Effector memory CD8-positive, alpha-beta T cell (primary cell): ENCODE measurements around the gene DARS1.
A peak's percentile ranks its signal among the peaks of the same experiment; 100 is the strongest.

Source experiments
- ATAC-seq: fragments of 150-1000 bp; cut with Tn5 transposase; replicated peaks from 2 replicates; pipeline ENCODE4 v1.10.0; 2021; ENCODE audit warnings: mild to moderate bottlenecking, moderate library complexity
- DNase-seq, 3 experiments: peaks; one replicate each; pipeline ENCODE4 v3.0.0; 2021
- H3K27ac Mint-ChIP-seq, 2 donors: one replicate each; pipeline ENCODE4 v1.8.0; 2022; ENCODE audit warnings: mild to moderate bottlenecking in 2 of 2, mixed read lengths in 2 of 2, moderate library complexity in 2 of 2
- H3K27me3 Mint-ChIP-seq, 2 donors: one replicate each; pipeline ENCODE4 v1.8.0; 2022; ENCODE audit warnings: mixed read lengths in 2 of 2
- H3K36me3 Mint-ChIP-seq: one replicate; pipeline ENCODE4 v1.8.0; 2022; ENCODE audit warnings: mild to moderate bottlenecking, moderate library complexity, mixed read lengths; ENCODE audit not compliant: insufficient read depth
- H3K4me1 Mint-ChIP-seq, 2 donors: one replicate each; pipeline ENCODE4 v1.8.0; 2022; ENCODE audit warnings: low read depth in 2 of 2, mixed read lengths in 2 of 2
- H3K4me3 Mint-ChIP-seq, 2 donors: one replicate each; pipeline ENCODE4 v1.8.0; 2022; ENCODE audit warnings: mild to moderate bottlenecking in 2 of 2, mixed read lengths in 2 of 2, moderate library complexity in 2 of 2
- H3K9me3 Mint-ChIP-seq, 2 donors: one replicate each; pipeline ENCODE4 v1.8.0; 2022; ENCODE audit warnings: mixed read lengths in 2 of 2

DARS1 gene

DNA sequence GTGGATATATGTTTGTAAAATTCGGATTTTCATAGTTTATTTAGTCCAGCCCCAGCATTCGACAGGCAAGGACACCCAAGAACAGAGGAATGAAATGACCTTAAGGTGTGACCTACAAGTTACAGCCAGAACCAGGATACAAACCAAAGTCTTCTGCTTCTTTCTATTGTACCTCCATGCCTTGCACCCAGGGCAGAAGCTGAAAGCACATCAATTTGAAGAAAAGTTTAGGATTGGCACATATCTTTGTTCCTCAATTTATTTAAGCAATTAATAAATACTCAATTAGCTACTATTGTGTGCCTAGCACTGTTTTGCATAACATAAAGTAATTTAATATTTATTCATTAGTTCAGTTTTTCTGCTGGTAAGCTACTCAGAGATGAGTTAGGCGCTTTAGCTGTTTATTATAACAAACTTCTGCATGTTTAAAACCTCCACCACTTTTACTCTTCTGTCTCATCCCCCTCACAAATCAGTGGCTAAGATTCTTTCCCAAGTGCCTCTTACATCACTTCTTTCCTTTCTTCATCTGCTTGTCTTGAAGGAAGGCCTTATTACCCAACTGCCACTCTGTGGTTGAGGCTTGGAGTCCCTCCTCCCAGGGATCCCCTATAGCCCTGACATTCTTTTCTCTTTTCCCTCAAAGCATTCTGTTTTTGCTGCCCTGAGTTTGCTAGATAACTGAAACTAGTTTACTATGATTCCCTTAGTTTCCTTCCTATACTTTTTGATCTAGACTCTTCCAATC, 37.1 kb upstream of the DARS1 start:
- DNase-seq (no peak), ATAC-seq (no peak)
- Mint-ChIP-seq H3K9me3 (no peaks in the 10 kb centered on the region), H3K27me3 (peaks cover 0 to 8% of the 10 kb centered on the region in 2 donors), H3K27ac (no peak overlapping the region), H3K4me3 (no peak overlapping the region), H3K36me3 (no peaks in the 10 kb centered on the region), H3K4me1 (peaks cover 0 to 7% of the 10 kb centered on the region in 2 donors)

DNA sequence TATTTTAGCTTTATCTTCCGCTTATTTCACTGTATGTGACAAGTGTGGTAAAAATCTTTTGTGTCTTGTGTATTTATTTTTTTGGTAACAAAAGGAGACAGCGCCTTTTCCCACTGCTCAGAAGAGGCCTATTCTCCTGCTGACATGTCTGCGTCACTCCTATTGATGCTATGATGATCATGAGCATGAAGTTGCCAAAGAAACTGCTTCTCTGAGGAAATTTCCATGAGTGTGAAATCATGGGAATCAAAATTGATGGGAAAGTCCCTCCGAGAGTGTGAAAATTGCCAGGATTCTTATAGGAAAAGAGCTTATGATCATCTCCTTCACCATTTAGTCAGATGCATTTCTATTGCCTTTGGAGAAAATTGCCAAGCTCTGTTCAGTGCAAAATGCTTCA, 36.5 kb upstream of the DARS1 start:
- Mint-ChIP-seq H3K4me3 (no peak overlapping the region), H3K27ac (no peak overlapping the region), H3K36me3 (no peaks in the 10 kb centered on the region), H3K4me1 (peaks cover 0 to 7% of the 10 kb centered on the region in 2 donors), H3K27me3 (peaks cover 0 to 8% of the 10 kb centered on the region in 2 donors), H3K9me3 (no peaks in the 10 kb centered on the region)
- no peak for ATAC-seq
- no peak for DNase-seq

DNA sequence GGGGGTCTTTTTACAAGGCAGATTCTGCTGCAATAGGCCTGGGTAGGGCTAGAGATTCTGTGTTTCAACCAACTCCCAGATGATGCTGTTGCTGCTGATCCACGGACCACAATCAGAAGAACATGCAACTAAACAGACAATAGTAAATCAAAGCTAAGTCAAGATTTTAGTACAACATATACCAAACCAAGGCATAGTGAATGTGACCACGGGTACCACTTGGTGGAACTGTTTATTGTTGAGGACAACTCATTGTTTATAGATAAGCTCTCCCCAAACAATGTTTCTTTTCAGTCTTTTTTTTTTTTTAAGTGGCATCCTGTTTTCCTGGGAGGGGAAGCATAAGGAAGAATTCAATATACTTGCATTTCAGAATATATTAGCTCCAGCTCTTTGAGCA, 36.0 kb upstream of the DARS1 start:
- Mint-ChIP-seq H3K27ac (no peak overlapping the region), H3K36me3 (no peaks in the 10 kb centered on the region), H3K27me3 (peaks cover 0 to 8% of the 10 kb centered on the region in 2 donors), H3K4me3 (no peak overlapping the region), H3K9me3 (no peaks in the 10 kb centered on the region), H3K4me1 (peaks cover under 1 to 7% of the 10 kb centered on the region in 2 donors)
- ATAC-seq = no peak
- no peak for DNase-seq

DNA sequence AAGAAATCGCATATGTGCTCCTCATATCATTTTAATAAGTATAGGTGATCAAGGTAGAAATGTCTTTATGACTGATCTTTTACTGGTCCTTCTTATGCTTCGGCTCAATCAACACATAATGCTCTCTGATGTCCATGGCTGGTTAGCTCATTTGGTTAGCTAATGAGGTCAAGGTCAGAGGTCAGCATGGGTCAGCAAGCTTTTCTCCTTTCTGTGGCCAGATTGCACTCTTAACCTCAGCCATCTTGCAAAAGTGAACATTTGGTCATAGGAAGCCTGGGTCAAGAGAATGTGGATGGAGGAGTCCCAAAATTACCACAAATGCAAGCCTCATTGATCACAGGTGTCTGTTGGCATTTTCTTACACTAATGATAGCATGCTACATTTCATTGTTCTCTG, 35.4 kb upstream of the DARS1 start:
- peaks cover 7 to 10% of the 10 kb centered on the region in 2 donors for H3K4me1 Mint-ChIP-seq
- H3K27me3 Mint-ChIP-seq = peaks cover 0 to 8% of the 10 kb centered on the region in 2 donors
- ATAC-seq (no peak), DNase-seq (no peak)
- H3K4me3 Mint-ChIP-seq = no peak overlapping the region
- H3K36me3 Mint-ChIP-seq = no peaks in the 10 kb centered on the region
- no peak overlapping the region for H3K27ac Mint-ChIP-seq
- H3K9me3 Mint-ChIP-seq = no peaks in the 10 kb centered on the region

DNA sequence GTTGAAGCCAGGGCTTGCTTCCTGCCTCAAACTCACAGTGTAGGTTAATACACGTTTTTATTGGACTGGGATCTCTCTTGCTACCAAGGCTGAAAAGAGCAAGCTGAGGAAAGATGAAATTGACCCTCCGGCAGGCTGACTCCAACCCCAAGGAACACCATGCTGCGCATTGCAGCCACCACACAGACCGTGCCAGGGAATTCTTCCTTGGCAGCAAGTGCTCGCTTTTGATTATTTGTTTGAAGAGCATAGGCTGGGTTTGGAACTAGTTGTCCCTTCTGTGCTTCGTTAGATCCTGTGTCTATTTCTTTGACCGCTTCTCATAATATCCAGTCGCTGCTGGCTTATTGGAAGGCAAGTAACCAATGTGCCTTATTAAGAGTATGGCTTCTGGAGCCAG, 34.4 kb upstream of the DARS1 start:
- no peak overlapping the region for H3K27ac Mint-ChIP-seq
- no peak for DNase-seq
- H3K27me3 Mint-ChIP-seq = peaks cover 0 to 1% of the 10 kb centered on the region in 2 donors
- no peaks in the 10 kb centered on the region for H3K9me3 Mint-ChIP-seq
- H3K4me1 Mint-ChIP-seq = peaks cover 10 to 15% of the 10 kb centered on the region in 2 donors
- no peak for ATAC-seq
- H3K36me3 Mint-ChIP-seq = no peaks in the 10 kb centered on the region
- no peak overlapping the region for H3K4me3 Mint-ChIP-seq

DNA sequence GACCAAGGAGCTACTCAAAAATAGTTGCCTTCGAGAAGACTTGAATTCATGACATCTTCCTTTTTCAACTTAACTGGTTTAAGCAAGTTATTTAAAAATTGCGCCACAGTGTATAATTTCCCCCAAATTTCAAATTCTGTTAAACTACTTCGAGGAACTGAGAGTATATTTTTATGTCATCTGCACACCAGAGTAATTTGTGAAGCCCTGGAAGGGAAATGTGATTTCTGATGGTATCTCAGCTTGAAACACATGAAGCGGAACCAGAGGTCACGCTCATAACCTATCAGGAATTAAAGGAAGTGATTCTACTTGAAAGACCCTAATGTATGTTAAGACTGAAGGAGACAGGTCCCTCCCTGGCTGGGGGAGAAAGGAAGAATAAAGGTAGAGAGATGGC, 33.9 kb upstream of the DARS1 start:
- Mint-ChIP-seq H3K9me3 (no peaks in the 10 kb centered on the region), H3K4me3 (no peak overlapping the region), H3K27me3 (no peaks in the 10 kb centered on the region), H3K27ac (no peak overlapping the region), H3K4me1 (peaks cover 12 to 18% of the 10 kb centered on the region in 2 donors), H3K36me3 (no peaks in the 10 kb centered on the region)
- DNase-seq = no peak
- no peak for ATAC-seq

DNA sequence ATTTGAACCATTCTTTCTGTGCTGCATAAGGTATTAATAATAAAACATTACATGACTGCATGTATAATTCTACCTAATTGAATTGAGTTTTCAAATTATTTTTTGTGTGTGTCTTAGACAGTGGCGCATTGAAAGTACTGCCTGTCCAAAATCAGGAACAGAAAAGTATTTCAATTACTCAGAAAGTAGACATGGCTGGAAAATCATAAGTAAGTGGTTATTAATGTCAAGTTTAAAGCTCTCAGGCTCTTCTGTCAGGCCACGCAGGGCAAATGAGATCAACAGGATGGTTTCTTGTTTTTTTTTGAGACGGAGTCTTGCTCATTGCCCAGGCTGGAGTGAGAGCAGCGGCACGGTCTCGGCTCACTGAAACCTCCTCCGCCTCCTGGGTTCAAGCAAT, 32.4 kb upstream of the DARS1 start:
- no peaks in the 10 kb centered on the region for H3K27me3 Mint-ChIP-seq
- ATAC-seq (no peak), DNase-seq (no peak)
- no peak overlapping the region for H3K4me3 Mint-ChIP-seq
- H3K27ac Mint-ChIP-seq = no peak overlapping the region
- H3K4me1 Mint-ChIP-seq = peaks cover 21 to 30% of the 10 kb centered on the region in 2 donors
- no peaks in the 10 kb centered on the region for H3K9me3 Mint-ChIP-seq
- no peaks in the 10 kb centered on the region for H3K36me3 Mint-ChIP-seq

DNA sequence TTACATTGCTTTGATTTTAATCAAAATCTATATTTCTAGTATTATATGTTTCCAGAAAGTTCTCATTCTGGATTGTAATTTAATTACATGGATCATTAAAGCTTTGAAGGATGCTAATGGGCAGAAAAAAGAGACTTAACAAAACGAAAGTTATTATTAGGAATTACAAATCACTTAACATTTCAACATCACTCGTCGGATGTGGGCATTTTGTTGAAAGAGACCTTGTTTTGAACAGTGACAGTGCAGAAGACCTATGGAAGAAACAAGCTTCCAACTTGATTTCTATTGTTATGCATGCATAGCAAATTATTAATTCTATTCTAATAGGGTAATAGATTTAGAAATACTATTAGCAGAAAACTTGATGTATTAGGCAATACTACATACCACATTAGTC, 31.4 kb upstream of the DARS1 start:
- no peak for ATAC-seq
- DNase-seq = no peak
- Mint-ChIP-seq H3K27ac (no peak overlapping the region), H3K4me1 (peaks cover 21 to 30% of the 10 kb centered on the region in 2 donors), H3K4me3 (no peak overlapping the region), H3K9me3 (no peaks in the 10 kb centered on the region), H3K36me3 (no peaks in the 10 kb centered on the region), H3K27me3 (no peaks in the 10 kb centered on the region)

DNA sequence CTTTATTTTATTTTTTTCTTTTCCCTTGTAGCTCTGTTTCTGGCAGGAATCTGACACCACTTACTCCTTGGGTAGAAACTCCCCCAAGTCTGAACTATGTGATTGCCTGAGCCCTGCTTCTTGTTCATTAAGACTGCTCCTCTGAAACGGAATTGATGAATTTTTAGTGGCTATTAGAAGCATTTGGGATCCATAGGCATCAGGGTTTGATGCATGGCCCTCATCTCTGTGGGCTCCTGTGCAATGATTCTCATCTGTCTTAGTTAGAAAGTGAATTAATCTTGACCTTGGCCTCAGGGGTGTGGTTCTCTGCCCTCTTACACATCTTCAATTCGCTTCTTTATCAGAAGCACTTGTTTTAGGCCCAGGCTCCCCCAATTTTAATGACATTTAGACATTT, 31.0 kb upstream of the DARS1 start:
- H3K4me3 Mint-ChIP-seq = no peak overlapping the region
- no peak for ATAC-seq
- no peak for DNase-seq
- H3K36me3 Mint-ChIP-seq = no peaks in the 10 kb centered on the region
- peak overlapping the region in 1 of 2 donors; percentile 56 for H3K27ac Mint-ChIP-seq
- H3K27me3 Mint-ChIP-seq = no peaks in the 10 kb centered on the region
- no peaks in the 10 kb centered on the region for H3K9me3 Mint-ChIP-seq
- H3K4me1 Mint-ChIP-seq = peaks cover 21 to 30% of the 10 kb centered on the region in 2 donors

DNA sequence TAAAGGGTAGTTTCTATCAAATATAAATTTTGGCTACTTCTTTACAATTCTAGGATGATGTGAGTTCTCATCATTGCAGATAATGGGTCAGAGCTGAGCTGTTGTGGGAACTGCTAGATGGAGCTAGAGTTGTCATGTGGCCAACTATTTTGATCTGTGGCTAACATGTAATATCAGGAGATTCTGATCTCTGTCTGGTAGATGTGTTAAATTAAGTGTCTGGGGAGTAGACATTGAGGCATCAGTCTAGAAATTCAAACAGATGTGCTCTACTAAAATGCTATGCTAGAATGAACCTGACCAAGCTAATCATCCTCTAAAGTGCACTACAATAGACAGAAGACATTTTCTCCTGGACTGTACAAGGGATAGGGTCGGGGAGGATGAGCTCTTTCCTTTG, 30.3 kb upstream of the DARS1 start:
- peak overlapping the region; percentile 32 to 56 for H3K27ac Mint-ChIP-seq
- H3K9me3 Mint-ChIP-seq = no peaks in the 10 kb centered on the region
- no peaks in the 10 kb centered on the region for H3K36me3 Mint-ChIP-seq
- no peaks in the 10 kb centered on the region for H3K27me3 Mint-ChIP-seq
- no peak overlapping the region for H3K4me3 Mint-ChIP-seq
- ATAC-seq = peak; percentile 93
- H3K4me1 Mint-ChIP-seq = peaks cover 21 to 30% of the 10 kb centered on the region in 2 donors
- DNase-seq = no peak

DNA sequence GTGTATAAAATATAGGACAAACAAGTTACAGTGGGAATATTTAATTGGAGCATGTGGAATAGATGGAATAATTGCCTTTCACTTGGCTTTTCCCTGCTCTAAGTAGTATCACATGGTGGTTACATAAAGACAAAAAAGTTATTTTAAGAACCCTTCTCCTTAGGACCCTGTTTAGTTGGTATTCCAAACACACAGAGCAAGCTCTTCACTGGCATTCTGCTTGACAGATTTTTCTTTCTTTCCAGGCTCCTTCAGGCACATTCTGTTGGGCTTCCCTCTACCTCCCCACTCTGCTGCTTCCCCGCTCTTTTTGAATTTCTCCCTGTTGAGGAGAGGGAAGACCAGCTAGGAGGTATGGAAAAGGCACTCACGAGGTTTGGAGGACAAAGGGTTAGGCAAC, 29.0 kb upstream of the DARS1 start:
- no peaks in the 10 kb centered on the region for H3K36me3 Mint-ChIP-seq
- H3K27me3 Mint-ChIP-seq = no peaks in the 10 kb centered on the region
- H3K9me3 Mint-ChIP-seq = no peaks in the 10 kb centered on the region
- H3K4me3 Mint-ChIP-seq = peak overlapping the region in 1 of 2 donors; percentile 5
- ATAC-seq (no peak), DNase-seq (no peak)
- H3K27ac Mint-ChIP-seq = no peak overlapping the region
- peaks cover 21 to 30% of the 10 kb centered on the region in 2 donors for H3K4me1 Mint-ChIP-seq

DNA sequence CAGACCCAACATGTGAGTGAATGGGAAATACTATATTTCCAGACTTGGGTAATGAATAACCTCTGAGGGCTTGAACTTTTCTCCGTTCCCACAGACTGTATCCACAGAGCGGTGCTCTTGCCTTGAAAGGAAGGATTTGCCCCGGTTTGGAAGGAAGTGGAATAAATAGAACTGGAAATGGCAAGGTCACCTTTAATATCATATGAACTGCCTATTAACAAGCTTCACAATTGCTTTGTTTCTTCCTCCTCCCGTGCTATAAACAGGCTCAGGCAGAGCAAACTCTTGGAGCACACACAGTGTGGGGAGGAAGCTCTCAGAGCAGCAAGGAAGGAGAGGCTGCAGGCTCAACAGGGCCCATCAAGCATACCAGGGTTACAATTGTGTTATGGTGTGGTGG, 28.5 kb upstream of the DARS1 start:
- Mint-ChIP-seq H3K36me3 (no peaks in the 10 kb centered on the region), H3K4me3 (no peak overlapping the region), H3K27ac (no peak overlapping the region), H3K27me3 (no peaks in the 10 kb centered on the region), H3K9me3 (no peaks in the 10 kb centered on the region), H3K4me1 (peaks cover 21 to 30% of the 10 kb centered on the region in 2 donors)
- no peak for DNase-seq
- ATAC-seq = no peak

DNA sequence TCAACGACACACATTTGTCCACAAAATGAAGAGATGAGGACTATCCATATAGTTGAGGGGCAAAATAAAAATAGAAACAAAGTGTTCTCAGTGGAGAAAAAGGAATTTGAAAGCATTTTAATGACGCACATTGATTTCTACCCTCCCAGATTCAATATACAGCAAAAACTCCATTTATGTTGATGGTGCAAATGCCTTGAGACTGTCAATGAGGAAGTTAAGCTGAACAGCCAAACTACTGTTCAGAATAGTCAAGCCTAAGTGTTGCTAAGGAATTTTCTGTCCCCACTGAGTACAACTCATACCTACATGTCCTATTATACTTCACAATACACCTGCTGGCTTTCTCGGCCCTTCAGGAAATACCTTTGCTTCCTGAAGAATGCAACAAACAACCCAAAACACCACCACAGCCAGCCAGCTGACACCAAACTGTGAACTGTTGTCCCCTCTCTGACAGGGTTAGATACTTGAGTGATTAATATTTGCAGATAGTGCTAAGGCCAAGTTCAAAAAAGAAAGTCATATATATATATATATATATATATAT, 27.8 kb upstream of the DARS1 start:
- H3K36me3 Mint-ChIP-seq = peaks cover 5% of the 10 kb centered on the region
- no peaks in the 10 kb centered on the region for H3K9me3 Mint-ChIP-seq
- DNase-seq (no peak), ATAC-seq (no peak)
- no peaks in the 10 kb centered on the region for H3K27me3 Mint-ChIP-seq
- peaks cover 28 to 37% of the 10 kb centered on the region in 2 donors for H3K4me1 Mint-ChIP-seq
- H3K27ac Mint-ChIP-seq = no peak overlapping the region
- H3K4me3 Mint-ChIP-seq = no peak overlapping the region

DNA sequence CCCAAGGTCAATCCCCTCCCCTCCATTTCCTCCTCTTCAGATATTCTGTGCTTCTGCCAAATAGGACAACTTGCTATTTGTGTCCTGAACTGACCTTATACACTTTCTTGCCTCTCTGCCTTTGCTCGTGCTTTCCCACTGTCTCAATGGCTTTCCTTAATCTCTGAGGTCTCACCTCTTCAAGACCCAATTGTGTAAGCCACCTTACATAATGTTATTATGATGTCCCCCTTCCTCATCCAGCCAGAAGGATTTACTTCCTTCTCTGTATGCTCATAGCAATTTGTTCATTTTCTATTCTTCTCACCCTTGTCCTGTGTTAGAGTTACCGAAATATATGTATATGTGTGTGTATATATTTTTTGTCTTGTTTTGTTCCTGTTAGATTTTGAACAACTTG, 26.9 kb upstream of the DARS1 start:
- Mint-ChIP-seq H3K27ac (no peak overlapping the region), H3K4me1 (peaks cover 32 to 42% of the 10 kb centered on the region in 2 donors)
- DNase-seq = no peak

More for the DNA sequence above, 26.9 kb upstream of the DARS1 start:
- no peak overlapping the region for H3K4me3 Mint-ChIP-seq
- ATAC-seq = no peak
- no peaks in the 10 kb centered on the region for H3K27me3 Mint-ChIP-seq
- H3K9me3 Mint-ChIP-seq = no peaks in the 10 kb centered on the region
- H3K36me3 Mint-ChIP-seq = peaks cover 13% of the 10 kb centered on the region
